Subcutaneous adipose tissue (tissue), 4 donors: ENCODE results near the gene LRRC32. TPM values are rescaled to one million over a fixed set of nuclear protein-coding genes. Genes with fewer than 3 reads are reported as not detected.

ENCODE experiments used
- CTCF ChIP-seq: fragments of 450-650 bp; IDR thresholded peaks from one replicate; pipeline ENCODE4 v1.5.1; 2016; ENCODE audit warnings: low read depth, mild to moderate bottlenecking, control low read depth, antibody characterized with exemption, moderate library complexity
- total RNA-seq, 4 donors: library from RNA; depleted of rRNA; stranded (reverse); fragments of >200 nt; gene quantifications; one replicate each; pipeline ENCODE4 v1.1.0, GENCODE V29; 2016

Gene LRRC32
- total RNA-seq, 4 donors from 2014 or later, result 30.1 to 93.6 (median 57.6) TPM

DNA sequence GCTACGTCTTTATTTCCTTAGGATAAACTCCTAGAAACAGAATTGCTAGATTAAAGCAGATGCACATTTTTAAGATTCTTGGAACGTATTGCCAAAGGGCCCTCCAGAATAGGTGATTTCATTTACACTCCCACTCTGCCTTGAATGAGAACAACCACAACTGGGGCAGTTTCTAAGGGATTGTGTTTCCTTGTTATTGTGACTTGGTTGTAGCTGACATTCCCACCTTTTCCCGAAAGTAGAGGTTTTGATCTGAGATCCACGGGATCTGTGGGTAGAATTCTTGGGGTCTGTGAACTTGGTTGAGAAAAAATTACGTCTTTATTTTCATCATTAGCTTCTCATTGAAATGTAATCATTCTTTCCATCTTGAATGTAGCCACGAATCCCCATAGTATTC is 21.5 kb downstream of the LRRC32 start:
- no peak for TF ChIP-seq CTCF

DNA sequence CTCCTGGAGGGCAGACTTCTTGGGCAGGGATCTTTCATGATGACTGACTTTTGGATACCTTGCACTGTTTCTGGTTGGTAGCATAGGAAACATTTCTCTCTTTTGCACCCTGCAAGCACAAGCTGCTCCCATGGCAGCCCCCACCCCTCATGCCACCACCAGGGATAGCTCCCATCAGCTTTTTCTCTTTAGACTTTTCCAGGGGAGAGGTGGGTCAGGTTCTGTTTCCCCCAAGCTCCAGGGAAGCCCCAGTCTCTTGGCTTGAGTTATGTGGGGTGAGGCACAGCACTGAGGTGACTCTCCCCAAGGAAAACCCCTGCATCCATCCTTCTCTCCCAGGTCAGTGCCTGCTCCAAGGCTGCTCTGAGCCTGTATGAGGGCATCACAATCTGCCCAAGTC is 22.5 kb downstream of the LRRC32 start:
- TF ChIP-seq CTCF, result no peak

GRCh38 chr11:76646882-76647534 is 23.5 kb downstream of the LRRC32 start:
- TF ChIP-seq CTCF, result no peak

DNA sequence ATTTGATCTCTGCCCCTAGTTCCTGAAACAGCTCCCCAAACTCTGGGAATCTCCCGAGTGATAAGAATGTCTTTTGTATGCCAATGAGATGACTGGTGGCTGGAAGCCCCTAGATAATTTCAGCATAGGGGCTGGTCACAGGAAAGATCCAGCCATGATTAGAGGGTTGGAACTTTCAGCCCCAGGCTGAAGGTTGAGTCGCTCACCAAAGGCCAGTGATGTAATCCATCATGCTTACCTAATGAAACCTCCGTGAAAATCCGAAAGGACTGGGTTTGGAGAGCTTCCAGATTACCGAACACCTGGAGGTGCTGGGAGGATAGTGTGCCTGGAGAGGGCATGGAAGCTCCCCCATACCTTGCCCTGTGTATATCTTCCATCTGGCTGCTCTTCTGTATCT is 26.0 kb downstream of the LRRC32 start:
- no peak for TF ChIP-seq CTCF

GRCh38 chr11:76642341-76642740 is 28.2 kb downstream of the LRRC32 start:
- no peak for TF ChIP-seq CTCF

DNA sequence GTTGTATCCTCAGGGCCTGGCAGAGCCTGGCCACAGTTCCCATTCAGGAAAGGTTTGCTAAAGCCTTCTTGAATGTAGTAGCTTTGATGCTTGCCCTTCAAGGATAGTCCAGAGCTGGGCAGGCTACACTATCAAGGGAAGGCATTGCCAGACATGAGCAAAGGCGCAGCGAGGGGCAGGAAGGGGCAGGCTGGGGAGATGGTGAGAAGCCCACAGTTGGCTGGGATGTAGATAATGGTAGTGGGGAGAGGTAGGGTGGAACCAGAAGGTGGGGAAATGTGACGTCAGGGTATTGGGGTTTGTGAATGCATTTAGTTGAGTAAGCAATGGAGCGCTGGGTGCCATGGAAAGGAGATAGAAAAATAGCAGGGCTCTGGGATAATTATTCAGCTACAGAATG is 28.6 kb downstream of the LRRC32 start:
- no peak for TF ChIP-seq CTCF

- no peak for TF ChIP-seq CTCF
Measured at GRCh38 chr11:76640501-76640900, 30.0 kb downstream of the LRRC32 start.
